GM12878 (cell line): Measurements from ENCODE around the gene ZNF469. TPM values are rescaled to one million over a fixed set of nuclear protein-coding genes. Genes with fewer than 3 reads are reported as not detected.

Experiments
- ATAC-seq: fragments of 200-7000 bp; cut with Tn5 transposase; 3 replicates; pipeline ENCODE4 v1.9.1; 2020; ENCODE audit warnings: mild to moderate bottlenecking, moderate library complexity
- BruUV-seq: library from RNA; stranded (reverse); fragments of 400-500 nt; replicated peaks from 2 replicates; lab custom pipeline; 2021; lab: Mats Ljungman, UMichigan
- CTCF ChIA-PET: fragments of 300-600 bp; sonication (Branson Sonifier 250); formaldehyde crosslinking; extraction: SDS; loops from one replicate; lab custom pipeline; 2021; ENCODE audit warnings: inconsistent platforms; lab: Yijun Ruan, JAX
- POLR2A ChIA-PET: fragments of 350-600 bp; formaldehyde crosslinking; extraction: SDS; loops from one replicate; lab custom pipeline; 2021; ENCODE audit warnings: inconsistent platforms; lab: Charles Lee
- RAD21 ChIA-PET: fragments of 300-600 bp; sonication (Branson Sonifier 250); formaldehyde crosslinking; loops from one replicate; lab custom pipeline; 2023; ENCODE audit warnings: antibody characterized with exemption; ENCODE audit not compliant: unreplicated experiment; lab: Charles Lee
- SMC1A ChIA-PET: fragments of 300-600 bp; sonication (Branson Sonifier 250); formaldehyde crosslinking; loops from one replicate; lab custom pipeline; 2023; ENCODE audit not compliant: unreplicated experiment, uncharacterized antibody; lab: Charles Lee
- DNase-seq: peaks from one replicate; pipeline ENCODE4 v3.0.0-alpha.2; 2011; ENCODE audit warnings: low read depth, low spot score
- FAIRE-seq: peaks from 3 replicates; lab custom pipeline; 2011; peaks lifted over from hg19 to GRCh38; lab: Jason Lieb, UNC
- H2AFZ ChIP-seq: 2 replicates; pipeline ENCODE4 v1.6.0; 2011; ENCODE audit warnings: low read depth, low read length, control low read depth; ENCODE audit not compliant: control insufficient read depth
- H3K27ac ChIP-seq: 2 replicates; pipeline ENCODE4 v1.5.1; 2011; ENCODE audit warnings: control low read depth; ENCODE audit not compliant: control insufficient read depth, insufficient read depth
- H3K27me3 ChIP-seq, 2 experiments: replicated peaks in 1 of 2; 2 replicates each; pipeline versions ENCODE4 v1.6.0 to v1.6.1; 2011; ENCODE audit warnings: low read length in 1 of 2; ENCODE audit not compliant: control insufficient read depth in 2 of 2, insufficient read depth in 2 of 2
- H3K36me3 ChIP-seq, 2 experiments: 2 replicates each; pipeline ENCODE4 v1.5.1; 2011; ENCODE audit warnings: low read length in 1 of 2; ENCODE audit not compliant: control insufficient read depth in 2 of 2, insufficient read depth in 2 of 2
- H3K4me1 ChIP-seq: 2 replicates; pipeline ENCODE4 v1.6.1; 2011; ENCODE audit warnings: mild to moderate bottlenecking, low read length, moderate library complexity, mixed read lengths; ENCODE audit not compliant: control insufficient read depth, insufficient read depth
- H3K4me2 ChIP-seq: 2 replicates; pipeline ENCODE4 v1.6.0; 2011; ENCODE audit warnings: control low read depth; ENCODE audit not compliant: control insufficient read depth, insufficient read depth
- H3K4me3 ChIP-seq: fragments of 200-600 bp; sonication (generic); 2 replicates; pipeline ENCODE4 v1.5.1; 2016
- H3K79me2 ChIP-seq: 2 replicates; pipeline ENCODE4 v1.6.0; 2011; ENCODE audit warnings: low read length; ENCODE audit not compliant: control insufficient read depth, insufficient read depth
- H3K9ac ChIP-seq: 2 replicates; pipeline ENCODE4 v1.8.0; 2011; ENCODE audit warnings: low read length, control low read depth, mixed read lengths; ENCODE audit not compliant: control insufficient read depth, insufficient read depth
- H3K9me3 ChIP-seq: replicated peaks from 3 replicates; pipeline ENCODE4 v1.5.1; 2011; ENCODE audit warnings: mild to moderate bottlenecking, low read length; ENCODE audit not compliant: control insufficient read depth, insufficient read depth
- H4K20me1 ChIP-seq: 2 replicates; pipeline ENCODE4 v1.6.0; 2011; ENCODE audit not compliant: control insufficient read depth, insufficient read depth
- BHLHE40 ChIP-seq, 2 experiments: fragments of 450-650 bp in 1 of 2; IDR thresholded peaks; 2 replicates each; pipeline ENCODE4 v1.6.1; 2011 to 2017; ENCODE audit warnings: low read depth in 2 of 2, borderline replicate concordance in 1 of 2, improper control_type of control experiment in 1 of 2, low read length in 1 of 2, mild to moderate bottlenecking in 1 of 2
- BMI1 ChIP-seq: fragments of 450-650 bp; IDR thresholded peaks from 2 replicates; pipeline ENCODE4 v1.6.1; 2016; ENCODE audit warnings: mild to moderate bottlenecking, moderate library complexity, borderline replicate concordance
- CBX3 ChIP-seq: fragments of 200-600 bp; sonication (generic); IDR thresholded peaks from 2 replicates; pipeline ENCODE4 v1.6.1; 2016; ENCODE audit warnings: low read depth, borderline replicate concordance
- CEBPB ChIP-seq, 2 experiments: fragments of 150-350 bp in 1 of 2; IDR thresholded peaks; 2 replicates each; pipeline ENCODE4 v1.6.1; 2012 to 2014; ENCODE audit warnings: low read depth in 2 of 2, low read length in 2 of 2, borderline replicate concordance in 1 of 2, inconsistent platforms in 1 of 2
- HDGF ChIP-seq: fragments of 450-650 bp; IDR thresholded peaks from 2 replicates; pipeline ENCODE4 v1.6.1; 2016; ENCODE audit warnings: antibody characterized with exemption
- IKZF1 ChIP-seq: fragments of 450-650 bp; conservative IDR thresholded peaks from 2 replicates; pipeline ENCODE4 v1.6.1; 2017; ENCODE audit warnings: antibody characterized with exemption, mild to moderate bottlenecking
- KAT2A ChIP-seq: conservative IDR thresholded peaks from 2 replicates; pipeline ENCODE4 v1.6.1; 2011; ENCODE audit warnings: low read depth, low read length; ENCODE audit not compliant: control insufficient read depth
- LARP7 ChIP-seq: fragments of 450-650 bp; IDR thresholded peaks from 2 replicates; pipeline ENCODE4 v1.6.1; 2017; ENCODE audit warnings: mild to moderate bottlenecking
- MEF2A ChIP-seq: IDR thresholded peaks from 2 replicates; pipeline ENCODE4 v1.6.1; 2011; ENCODE audit warnings: low read depth, mild to moderate bottlenecking, low read length, moderate library complexity; ENCODE audit not compliant: insufficient read depth
- MYC ChIP-seq: IDR thresholded peaks from 2 replicates; pipeline ENCODE4 v1.6.1; 2011; ENCODE audit warnings: mild to moderate bottlenecking, low read length, moderate library complexity, inconsistent platforms; ENCODE audit not compliant: insufficient read depth, insufficient replicate concordance, insufficient read length, severe bottlenecking
- NFIC ChIP-seq: IDR thresholded peaks from 2 replicates; pipeline ENCODE4 v1.6.1; 2012; ENCODE audit warnings: low read depth, mild to moderate bottlenecking, inconsistent platforms, low read length, moderate library complexity
- NFYB ChIP-seq: IDR thresholded peaks from 2 replicates; pipeline ENCODE4 v1.6.1; 2011; ENCODE audit warnings: low read depth, mild to moderate bottlenecking, low read length, improper control_type of control experiment, moderate library complexity; ENCODE audit not compliant: insufficient read depth
- PBX3 ChIP-seq: IDR thresholded peaks from 2 replicates; pipeline ENCODE4 v1.6.1; 2011; ENCODE audit warnings: mild to moderate bottlenecking, low read depth, low read length, moderate library complexity; ENCODE audit not compliant: insufficient replicate concordance
- RUNX3 ChIP-seq: IDR thresholded peaks from 2 replicates; pipeline ENCODE4 v1.6.1; 2012; ENCODE audit warnings: low read length, inconsistent platforms
- SIN3A ChIP-seq: IDR thresholded peaks from 2 replicates; pipeline ENCODE4 v1.6.1; 2012; ENCODE audit warnings: low read depth, low read length, improper control_type of control experiment
- STAT1 ChIP-seq: fragments of 450-650 bp; conservative IDR thresholded peaks from 2 replicates; pipeline ENCODE4 v1.6.1; 2014; ENCODE audit warnings: antibody characterized with exemption, mild to moderate bottlenecking
- ZNF622 ChIP-seq: fragments of 450-650 bp; IDR thresholded peaks from 2 replicates; pipeline ENCODE4 v1.6.1; 2017; ENCODE audit warnings: mild to moderate bottlenecking, inconsistent platforms
- ZSCAN29 ChIP-seq: fragments of 450-650 bp; IDR thresholded peaks from 2 replicates; pipeline ENCODE4 v1.6.1; 2017; ENCODE audit warnings: mild to moderate bottlenecking, moderate library complexity
- WGBS: methylation state at CpG from one replicate; pipeline ENCODE4 v1.1.6; 2016; ENCODE audit warnings: low lambda C conversion rate; ENCODE audit not compliant: insufficient replicate concordance, insufficient coverage; ENCODE audit errors: missing lambda C conversion rate; 5-methylcytosine and 5-hydroxymethylcytosine counted together
- in situ Hi-C: fragments of 300-500 bp; cut with MboI; formaldehyde crosslinking; loops from 9 replicates; pipeline ENCODE4 v1.14.3; 2018; ENCODE audit warnings: mixed read lengths
- intact Hi-C: fragments of 100-400 bp; cut with micrococcal nuclease; formaldehyde crosslinking; loops from one replicate; pipeline ENCODE4 v1.14.2; 2022; ENCODE audit not compliant: unreplicated experiment
- polyA plus RNA-seq, 11 experiments: library from polyadenylated mRNA; depleted of rRNA in 4 of 11; unstranded in 6 of 11; stranded (reverse) in 5 of 11; fragments of >200 nt; fragmentation: Nextera tagmentation in 4 of 11; fragmentation: Illumina TruSeq in 1 of 11; extraction: Ambion mirVana in 4 of 11; extraction: Trizol in 1 of 11; gene quantifications; 1 replicate in 1 of 11; 2 replicates in 10 of 11; pipeline versions ENCODE4 v1.2.1 to v1.2.3, GENCODE V29; 2011 to 2016; ENCODE audit warnings: inconsistent platforms in 2 of 11, missing spikeins in 2 of 11, low read depth in 1 of 11
- total RNA-seq, 4 experiments: library from RNA; depleted of rRNA in 3 of 4; stranded (reverse); fragments of >200 nt in 3 of 4; fragmentation: Illumina TruSeq in 1 of 4; extraction: Trizol in 1 of 4; gene quantifications; 2 replicates each; pipeline versions ENCODE4 v1.2.1 to v1.2.3, GENCODE V29; 2013 to 2021
- TF ChIP-seq, protein P1 (sequence below): fragments of 150-350 bp; IDR thresholded peaks from 2 replicates; pipeline ENCODE4 v1.6.1; 2016; ENCODE audit warnings: low read depth, low read length

Gene ZNF469
- total and polyA plus RNA-seq, 10 of the 15 experiments (the other 5 are each of a cell fraction or from before 2014, with no cell fraction given): 0.01 to 0.21 (median 0.04) TPM; not detected in 3

GRCh38 chr16:88430185-88430523, 47.4 kb downstream of the ZNF469 start:
- ChIA-PET CTCF (interaction anchor here (0.7 to 1.6 kb wide), 3 partner anchors 9 to 1048 kb away, joined by 3 to 5 read pairs (median 3); no protein-coding TSS in a partner anchor), POLR2A (interaction anchor here (0.6 kb wide), 1 partner anchor 530 kb away, joined by 3 read pairs; no protein-coding TSS in a partner anchor), SMC1A (interaction anchor here (1.2 kb wide), 1 partner anchor 375 kb away, joined by 3 read pairs; no protein-coding TSS in a partner anchor)
- intact Hi-C loops: loop anchor here (10.0 kb wide), 1 partner anchor 655 kb away; no protein-coding TSS in a partner anchor
- H2AFZ ChIP-seq: peak overlapping the region; percentile 28; the same call in 1 of the 2 replicates
- ATAC-seq: peak; percentile 47
- peak overlapping the region; percentile 63; the same call in 1 of the 2 replicates for H3K4me3 ChIP-seq
- no peaks in the 10 kb centered on the region for H3K4me1 ChIP-seq
- H4K20me1 ChIP-seq: no peaks in the 10 kb centered on the region
- 5% methylated on average over 18 of the region's 36 CpGs for WGBS
- peak overlapping the region; percentile 15; the same call in 1 of the 2 replicates for H3K9ac ChIP-seq
- in situ Hi-C loops: loop anchor here (25.0 kb wide), 1 partner anchor 468 kb away; the partner anchor contains the start of gene BANP
- H3K36me3 ChIP-seq: no peaks in the 10 kb centered on the region
- H3K79me2 ChIP-seq: no peaks in the 10 kb centered on the region
- H3K9me3 ChIP-seq: no peaks in the 10 kb centered on the region
- TF ChIP-seq ZSCAN29 (no peak), CEBPB (IDR thresholded peaks at IDR 0.05; ENCODE audit: borderline replicate concordance in 1 of 2, low read depth in 2 of 2, low read length in 2 of 2) (no peak), BHLHE40 (IDR thresholded peaks at IDR 0.05; ENCODE audit: borderline replicate concordance in 1 of 2, low read depth in 2 of 2, low read length in 1 of 2) (no peak), NFIC (no peak), STAT1 (no peak), ZNF622 (no peak), RUNX3 (no peak), NFYB (no peak), MYC (no peak), CBX3 (no peak), KAT2A (no peak), MEF2A (no peak), SIN3A (no peak), BMI1 (no peak), HDGF (no peak), IKZF1 (no peak), PBX3 (no peak), LARP7 (no peak)
- TF ChIP-seq, protein P1, sequence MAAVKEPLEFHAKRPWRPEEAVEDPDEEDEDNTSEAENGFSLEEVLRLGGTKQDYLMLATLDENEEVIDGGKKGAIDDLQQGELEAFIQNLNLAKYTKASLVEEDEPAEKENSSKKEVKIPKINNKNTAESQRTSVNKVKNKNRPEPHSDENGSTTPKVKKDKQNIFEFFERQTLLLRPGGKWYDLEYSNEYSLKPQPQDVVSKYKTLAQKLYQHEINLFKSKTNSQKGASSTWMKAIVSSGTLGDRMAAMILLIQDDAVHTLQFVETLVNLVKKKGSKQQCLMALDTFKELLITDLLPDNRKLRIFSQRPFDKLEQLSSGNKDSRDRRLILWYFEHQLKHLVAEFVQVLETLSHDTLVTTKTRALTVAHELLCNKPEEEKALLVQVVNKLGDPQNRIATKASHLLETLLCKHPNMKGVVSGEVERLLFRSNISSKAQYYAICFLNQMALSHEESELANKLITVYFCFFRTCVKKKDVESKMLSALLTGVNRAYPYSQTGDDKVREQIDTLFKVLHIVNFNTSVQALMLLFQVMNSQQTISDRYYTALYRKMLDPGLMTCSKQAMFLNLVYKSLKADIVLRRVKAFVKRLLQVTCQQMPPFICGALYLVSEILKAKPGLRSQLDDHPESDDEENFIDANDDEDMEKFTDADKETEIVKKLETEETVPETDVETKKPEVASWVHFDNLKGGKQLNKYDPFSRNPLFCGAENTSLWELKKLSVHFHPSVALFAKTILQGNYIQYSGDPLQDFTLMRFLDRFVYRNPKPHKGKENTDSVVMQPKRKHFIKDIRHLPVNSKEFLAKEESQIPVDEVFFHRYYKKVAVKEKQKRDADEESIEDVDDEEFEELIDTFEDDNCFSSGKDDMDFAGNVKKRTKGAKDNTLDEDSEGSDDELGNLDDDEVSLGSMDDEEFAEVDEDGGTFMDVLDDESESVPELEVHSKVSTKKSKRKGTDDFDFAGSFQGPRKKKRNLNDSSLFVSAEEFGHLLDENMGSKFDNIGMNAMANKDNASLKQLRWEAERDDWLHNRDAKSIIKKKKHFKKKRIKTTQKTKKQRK: no peak
- TF ChIP-seq, all 136 proteins: peak for 0
- DNase-seq (no peak), FAIRE-seq (no peak)
- RAD21 ChIA-PET: interaction anchor here (0.9 kb wide), 1 partner anchor 651 kb away, joined by 3 read pairs; no protein-coding TSS in a partner anchor
- BruUV-seq: no TSS peak
- no peaks in the 10 kb centered on the region for H3K27me3 ChIP-seq
- no peak overlapping the region for H3K27ac ChIP-seq
- peak overlapping the region; percentile 53 for H3K4me2 ChIP-seq
